HG02840 (cell line): ENCODE results near the gene IGSF8.
"Not testable (repeated sequence)": the region's sequence is repeated elsewhere in the genome, so short reads cannot be mapped to it uniquely, and the experiment has no call there.

Experiments used
- ATAC-seq: cut with Tn5 transposase; IDR thresholded peaks from one replicate; pipeline ENCODE4 v1.9.1; 2021; ENCODE audit warnings: mild to moderate bottlenecking, moderate library complexity, moderate number of reproducible peaks; ENCODE audit not compliant: unreplicated experiment, low FRiP score

The IGSF8 gene

DNA sequence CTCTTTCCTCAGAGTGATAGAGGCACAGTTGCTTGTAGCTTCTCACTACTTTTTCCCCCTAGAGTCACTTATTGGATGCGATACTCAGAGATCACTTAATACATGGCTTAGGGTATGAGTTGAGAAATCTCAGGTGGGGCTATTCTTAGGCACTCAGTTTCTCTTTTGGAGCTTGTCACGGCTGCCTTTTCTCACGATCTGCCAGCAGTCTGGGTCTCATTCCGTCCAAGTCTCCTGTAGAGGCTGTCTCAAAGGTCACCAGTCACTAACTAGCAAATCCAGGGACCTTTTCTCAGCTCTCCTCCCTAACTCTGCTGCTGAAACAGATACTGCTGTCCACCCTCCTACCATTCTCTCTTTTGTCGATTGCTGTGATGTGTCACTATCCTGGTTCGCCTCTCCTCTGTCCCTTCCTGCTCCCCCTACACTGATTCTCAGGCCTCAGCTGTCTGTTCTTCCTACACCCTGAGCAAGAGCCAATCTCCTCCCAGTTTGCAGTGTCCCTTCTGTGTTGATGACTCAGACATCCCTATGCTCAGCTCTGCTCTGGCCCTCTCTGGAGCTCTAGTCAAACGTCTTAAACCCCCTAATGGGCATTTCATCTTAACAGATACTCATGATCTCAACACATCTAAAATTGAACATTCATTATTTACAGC, 29.6 kb upstream of the IGSF8 start:
- no peak for ATAC-seq

DNA sequence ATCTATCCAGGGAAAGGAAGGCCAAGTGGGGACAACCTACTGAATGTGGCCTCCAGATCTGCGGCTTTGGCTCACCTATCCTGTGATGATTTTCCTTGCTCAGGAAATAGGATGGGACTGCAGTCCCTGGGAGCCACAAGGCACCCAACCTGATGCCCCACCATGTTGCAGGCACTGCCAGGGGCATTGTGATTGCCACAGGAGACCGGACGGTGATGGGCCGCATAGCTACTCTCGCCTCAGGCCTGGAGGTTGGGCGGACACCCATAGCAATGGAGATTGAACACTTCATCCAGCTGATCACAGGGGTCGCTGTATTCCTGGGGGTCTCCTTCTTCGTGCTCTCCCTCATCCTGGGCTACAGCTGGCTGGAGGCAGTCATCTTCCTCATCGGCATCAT, 29.0 kb upstream of the IGSF8 start:
- ATAC-seq = no peak

DNA sequence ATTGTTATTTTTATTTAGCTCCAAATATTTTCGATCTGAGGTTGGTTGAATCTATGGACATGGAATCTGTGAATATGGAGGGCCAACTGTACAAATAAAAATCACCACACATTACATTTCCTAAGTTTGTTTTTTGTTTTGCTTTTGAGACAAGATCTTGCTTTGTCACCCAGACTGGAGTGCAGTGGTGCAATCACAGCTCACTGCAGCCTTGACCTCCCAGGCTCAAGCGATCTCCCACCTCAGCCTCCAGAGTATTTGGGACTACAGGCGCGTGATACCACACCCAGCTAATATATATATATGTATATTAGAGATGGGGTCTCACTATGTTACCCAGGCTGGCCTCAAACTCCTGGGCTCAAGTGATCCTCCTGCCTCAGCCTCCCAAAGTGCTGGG, 27.9 kb upstream of the IGSF8 start:
- not testable (repeated sequence) for ATAC-seq

DNA sequence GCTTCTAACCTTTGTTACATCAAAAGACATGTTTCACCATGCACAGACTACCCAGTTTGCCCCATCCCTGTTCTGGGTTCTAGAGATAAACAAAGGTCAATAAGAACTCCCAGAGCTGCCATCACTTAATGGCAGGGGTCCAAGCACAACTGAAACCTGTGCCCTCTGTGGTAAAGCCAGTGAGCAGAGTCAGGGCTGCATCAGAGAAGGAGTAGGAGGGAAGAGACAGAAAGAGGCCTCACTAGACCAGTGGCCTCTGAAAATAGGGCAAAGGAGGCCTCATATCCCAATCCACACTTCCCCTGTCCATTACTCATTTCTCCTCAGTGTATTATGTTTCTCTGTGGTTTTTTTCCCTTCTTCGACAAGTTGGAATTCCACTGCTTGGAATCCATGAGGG, 27.3 kb upstream of the IGSF8 start:
- no peak for ATAC-seq

DNA sequence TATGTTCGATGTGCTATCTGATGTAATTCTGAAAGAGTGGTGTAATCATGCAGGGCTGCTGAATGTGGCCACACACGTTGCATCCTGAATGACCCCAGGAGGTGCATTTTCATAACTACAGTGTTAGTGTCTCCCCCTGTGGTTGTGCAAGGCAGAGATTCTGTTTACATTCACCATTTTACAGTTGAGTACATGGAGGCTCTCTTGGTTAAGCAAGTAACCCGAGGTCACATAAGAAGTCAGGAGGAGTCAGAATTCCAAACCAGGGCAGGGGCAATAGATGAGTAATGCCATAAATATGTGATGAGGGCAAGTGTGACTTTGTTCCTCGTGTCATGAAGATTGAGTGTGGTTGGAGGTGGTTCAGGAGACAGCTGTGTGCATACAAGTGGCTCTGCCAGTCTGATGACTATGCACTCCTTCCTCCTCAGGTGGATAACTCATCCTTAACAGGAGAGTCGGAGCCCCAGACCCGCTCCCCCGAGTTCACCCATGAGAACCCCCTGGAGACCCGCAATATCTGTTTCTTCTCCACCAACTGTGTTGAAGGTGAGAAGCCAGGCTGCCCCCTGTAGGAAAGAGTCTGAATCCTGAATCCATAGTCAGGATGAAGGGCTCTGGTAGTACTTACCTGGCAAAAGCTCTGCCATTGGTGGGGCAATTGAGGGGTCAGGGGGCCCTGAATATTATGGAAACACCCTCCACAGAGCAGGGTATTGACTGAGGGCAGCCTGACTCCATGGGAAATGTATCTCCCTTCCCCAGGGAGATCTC, 26.5 kb upstream of the IGSF8 start:
- no peak for ATAC-seq

DNA sequence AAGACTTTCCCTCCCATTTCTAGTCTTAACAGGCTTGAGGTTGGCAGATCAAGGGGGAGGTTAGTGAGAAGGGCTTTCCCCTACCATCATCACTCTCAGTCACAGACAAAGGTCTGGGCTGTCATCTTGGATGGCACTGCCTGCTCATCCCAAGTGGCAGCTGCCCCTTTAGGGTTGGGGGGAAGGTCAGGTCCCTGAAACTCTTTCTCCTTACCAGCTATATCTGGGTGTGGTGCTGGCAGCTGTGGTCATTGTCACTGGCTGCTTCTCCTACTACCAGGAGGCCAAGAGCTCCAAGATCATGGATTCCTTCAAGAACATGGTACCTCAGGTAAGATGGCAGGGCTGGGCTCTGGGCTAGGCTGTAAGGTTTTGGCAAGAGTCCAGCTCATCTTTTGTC, 25.3 kb upstream of the IGSF8 start:
- no peak for ATAC-seq

DNA sequence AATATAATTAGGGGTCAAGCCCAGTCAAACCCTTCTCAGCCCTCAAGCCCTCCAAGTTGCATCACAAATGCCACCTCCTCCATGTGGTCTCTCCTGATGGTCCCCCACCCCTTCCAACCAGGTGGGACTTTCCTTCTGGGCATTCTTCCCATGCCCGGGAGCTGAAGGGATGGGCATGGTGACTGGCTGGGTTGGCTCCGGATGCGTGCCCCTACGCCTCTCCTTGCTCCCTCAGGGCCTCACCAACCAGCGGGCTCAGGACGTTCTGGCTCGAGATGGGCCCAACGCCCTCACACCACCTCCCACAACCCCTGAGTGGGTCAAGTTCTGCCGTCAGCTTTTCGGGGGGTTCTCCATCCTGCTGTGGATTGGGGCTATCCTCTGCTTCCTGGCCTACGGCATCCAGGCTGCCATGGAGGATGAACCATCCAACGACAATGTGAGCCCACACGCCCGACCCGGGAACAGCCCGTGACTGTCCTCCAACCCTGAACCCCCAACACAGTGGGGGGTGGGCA, 24.6 kb upstream of the IGSF8 start:
- ATAC-seq = no peak

DNA sequence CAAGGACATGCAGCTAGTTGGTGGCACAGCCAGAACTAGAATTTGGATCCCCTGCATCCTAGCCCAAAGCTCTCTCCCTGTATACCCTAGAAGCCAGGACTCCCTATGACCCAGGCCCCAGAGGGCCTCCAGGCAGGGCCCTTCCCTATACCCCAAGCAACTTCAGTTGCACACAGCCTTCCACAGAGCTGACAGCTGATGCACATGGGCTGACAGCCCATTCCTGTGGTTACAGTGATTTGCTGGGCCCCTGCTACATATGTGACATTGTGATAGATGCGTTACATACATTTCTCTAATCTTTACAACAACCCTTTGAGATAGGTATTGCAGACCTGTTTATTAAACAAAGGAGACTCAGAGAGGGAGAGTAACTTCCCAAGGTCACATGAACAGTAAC, 23.0 kb upstream of the IGSF8 start:
- no peak for ATAC-seq

DNA sequence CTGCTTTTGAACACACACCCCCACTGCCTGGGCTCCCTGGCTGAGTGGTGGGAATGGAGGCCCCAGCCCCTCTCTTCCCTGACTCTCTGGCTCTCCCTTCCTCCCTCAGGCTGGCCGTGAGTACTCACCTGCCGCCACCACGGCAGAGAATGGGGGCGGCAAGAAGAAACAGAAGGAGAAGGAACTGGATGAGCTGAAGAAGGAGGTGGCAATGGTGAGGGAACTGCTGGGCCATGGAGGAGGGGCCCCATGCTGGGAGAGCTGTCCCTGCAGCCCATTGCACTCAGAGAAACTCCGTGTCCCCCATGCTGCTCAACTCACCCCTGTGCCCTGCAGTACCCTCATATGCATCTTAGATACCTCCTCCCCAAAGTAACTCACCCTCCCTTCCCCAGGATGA, 22.4 kb upstream of the IGSF8 start:
- ATAC-seq = no peak

DNA sequence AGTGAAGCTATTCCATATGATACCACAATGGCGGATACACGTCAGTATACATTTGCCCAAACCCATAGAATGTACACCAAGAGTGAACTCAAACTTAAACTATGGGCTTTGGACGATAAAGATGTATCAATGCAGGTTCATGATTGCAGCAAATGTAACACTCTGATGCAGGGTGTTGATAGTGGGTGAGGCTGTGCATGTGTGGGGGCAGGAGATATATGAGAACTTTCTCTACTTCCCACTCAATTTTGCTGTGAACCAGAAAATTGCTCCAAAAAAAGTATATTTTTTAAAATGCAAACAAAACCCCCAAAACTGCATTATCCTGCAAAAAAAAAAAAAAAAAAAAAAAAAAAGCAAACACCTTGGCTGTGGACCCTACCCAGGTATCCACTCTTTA, 20.5 kb upstream of the IGSF8 start:
- no peak for ATAC-seq

DNA sequence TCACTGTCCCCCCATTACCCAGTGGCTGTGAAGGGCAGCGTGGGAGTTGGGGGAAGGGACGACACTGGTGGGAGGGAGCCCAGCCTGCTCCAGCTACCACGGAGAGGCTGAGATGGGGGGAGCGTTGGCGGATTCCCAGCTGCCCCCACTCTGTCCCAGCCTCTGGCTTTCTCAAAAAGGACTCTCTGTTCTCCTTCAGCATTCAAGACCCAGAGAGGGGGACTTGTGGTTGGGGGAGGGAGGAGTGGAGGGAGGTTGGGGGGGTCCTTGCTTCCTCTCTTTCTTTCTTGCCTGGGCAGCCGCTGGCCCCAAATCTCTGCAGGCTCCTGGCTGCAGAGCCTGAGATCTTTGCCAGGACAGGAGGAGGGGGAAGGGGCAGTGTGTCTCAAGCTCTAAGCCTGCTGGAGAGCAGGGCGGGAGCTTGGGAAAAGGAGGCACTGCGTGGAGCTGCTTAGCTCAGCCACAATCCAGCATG, 19.3 kb upstream of the IGSF8 start:
- no peak for ATAC-seq

DNA sequence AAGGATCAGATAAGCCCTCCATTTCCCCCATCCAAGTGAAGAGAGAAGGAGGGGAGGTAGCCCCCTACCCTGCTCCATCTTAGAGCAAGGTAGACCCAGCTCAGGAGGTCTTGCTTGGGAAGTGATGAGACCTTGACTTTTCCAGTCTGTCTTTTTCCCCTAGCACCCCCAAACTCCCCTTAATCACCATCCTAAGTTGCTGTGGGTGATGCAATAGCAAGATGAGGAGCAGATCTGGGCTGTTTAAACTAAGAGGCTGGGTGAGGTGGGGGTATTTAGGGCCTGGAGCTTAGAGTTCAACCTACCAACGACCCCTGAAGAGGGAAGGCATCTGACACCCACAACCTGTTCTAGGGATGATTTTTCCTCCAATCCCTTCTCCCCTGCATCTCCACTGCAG, 18.9 kb upstream of the IGSF8 start:
- ATAC-seq = no peak

DNA sequence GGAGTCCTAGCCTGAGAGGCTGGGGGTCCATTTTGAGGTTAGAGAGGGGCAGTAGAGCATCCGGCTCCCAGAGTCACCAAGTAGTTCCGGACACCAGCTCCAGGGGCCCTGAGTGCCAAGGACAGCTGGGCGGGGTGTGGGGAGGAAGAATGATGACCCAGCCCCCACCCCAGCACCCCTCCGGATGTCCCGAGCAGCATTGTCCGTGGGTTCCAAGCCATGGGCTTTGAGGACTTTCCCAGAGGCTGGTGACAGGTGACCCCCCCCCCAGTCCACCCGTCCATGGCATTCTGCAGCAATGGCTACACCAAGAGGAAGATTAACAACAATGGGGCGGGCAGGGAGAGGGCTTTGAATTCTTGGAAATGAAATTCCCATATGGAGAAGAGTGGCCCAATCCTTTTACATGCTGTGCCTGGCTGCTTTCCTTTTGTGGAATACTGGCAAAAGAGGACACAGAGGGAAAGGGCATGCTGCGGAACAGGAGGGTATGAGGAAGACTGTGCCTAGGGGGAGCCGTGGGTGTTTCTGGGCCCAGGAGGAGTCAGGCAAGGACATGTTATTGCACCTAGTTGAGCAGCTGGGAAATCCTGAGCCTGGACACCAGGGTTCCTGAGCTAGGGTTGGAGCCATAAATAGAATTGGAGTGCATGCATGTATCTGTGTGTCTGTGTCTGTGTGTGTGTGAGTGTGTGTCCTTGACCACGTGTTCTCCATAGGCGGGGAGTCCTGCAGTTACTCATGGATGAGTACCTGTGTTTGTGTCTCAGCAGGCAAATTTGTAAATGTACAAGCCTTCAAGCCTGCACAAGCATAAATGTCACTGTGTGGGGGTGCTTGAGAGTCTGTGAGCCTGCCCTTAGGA, 18.1 kb upstream of the IGSF8 start:
- ATAC-seq = no peak

DNA sequence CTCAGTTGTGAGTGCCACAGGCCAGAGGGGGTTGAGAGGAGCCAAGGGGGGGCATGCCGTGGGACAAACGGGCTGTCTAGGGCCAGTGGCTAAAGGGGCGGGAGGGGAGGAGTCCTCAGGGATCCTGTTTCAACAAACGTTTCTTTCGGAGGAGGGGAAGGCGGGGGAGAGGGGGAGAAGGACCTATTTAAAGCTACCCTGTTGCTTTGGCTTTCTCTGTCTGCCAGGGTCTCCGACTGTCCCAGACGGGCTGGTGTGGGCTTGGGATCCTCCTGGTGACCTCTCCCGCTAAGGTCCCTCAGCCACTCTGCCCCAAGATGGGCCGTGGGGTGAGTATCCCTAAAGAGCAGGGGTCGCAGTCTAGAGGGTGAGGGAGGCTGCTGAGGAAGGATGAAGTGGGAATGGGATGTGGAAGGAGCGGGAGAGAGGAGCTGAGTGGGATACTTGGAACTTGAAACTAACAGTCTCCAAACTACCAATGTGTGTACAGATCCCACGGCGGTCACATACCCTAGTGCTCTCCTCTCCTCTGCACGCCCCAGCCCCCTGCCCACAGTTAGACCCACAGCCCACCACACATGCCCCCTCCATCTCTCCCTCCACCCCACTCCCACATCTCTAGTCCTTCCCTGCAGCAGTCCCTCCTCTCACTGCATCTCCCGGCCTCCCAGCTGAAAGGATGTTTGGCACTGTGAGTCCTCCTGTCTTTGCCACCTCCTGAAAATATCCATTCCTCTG, 17.3 kb upstream of the IGSF8 start, which contains the start of gene ATP1A2:
TSS of gene ATP1A2 (plus strand) at position 215 of the 738 bp plus-strand sequence. CDS start at position 318, 103 bp downstream.
- no peak for ATAC-seq

DNA sequence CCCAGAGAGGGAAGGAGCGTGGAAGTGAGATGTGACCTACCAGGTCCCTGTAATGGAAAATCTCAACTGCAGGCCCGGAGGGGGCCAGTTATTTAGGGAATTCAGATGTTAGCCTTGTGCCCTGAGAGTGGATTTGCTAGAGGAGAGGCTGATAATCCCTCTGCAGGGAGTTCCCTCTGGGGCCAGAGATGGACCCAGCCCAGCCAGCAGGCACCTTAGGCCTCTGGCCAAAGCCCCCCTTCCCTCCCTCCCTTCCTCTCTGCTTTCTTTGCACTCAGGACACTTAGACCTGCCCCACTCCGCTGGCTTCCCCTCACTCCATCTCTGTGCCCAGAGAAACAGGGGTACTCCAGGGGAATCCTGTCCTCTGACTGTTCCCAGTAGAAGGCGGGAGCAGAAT, 15.7 kb upstream of the IGSF8 start:
- ATAC-seq = no peak

DNA sequence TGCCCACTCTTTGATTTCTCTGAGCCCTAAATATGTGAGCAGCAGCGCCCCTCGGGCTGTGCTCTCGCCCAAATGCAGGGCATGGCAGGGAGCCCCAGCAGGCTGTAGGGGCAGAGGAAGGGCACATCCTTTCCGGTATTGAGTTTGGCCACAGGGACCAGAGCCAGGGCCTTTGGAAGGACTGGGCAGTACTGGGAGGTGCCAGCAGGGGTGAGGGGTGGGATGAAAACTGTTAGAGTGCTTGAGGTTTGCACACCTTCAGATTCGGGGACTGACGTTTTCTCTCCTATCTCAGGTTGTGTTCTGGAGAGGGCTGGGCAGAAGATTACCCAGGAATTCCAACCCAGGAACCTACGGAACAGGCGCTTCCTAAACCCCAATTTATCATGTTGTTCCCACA, 15.0 kb upstream of the IGSF8 start:
- ATAC-seq = no peak

DNA sequence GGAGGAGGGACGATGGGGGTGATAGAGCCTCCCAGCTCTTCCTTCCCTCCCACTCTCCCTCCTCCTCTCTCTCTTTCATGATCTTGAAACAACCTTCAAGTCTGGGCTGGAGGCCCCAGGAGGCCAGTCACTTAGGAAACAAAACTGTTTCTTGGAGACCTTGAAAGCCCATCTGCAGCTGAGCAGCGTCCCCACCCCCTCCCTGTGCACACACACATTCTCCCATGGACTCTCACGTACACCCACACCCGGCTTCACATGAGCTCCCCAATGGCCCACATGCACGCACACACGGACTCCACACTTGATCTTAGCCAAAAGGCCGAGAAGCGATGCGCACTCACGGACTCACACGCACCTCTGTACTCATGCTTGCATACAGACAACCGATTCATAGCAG, 13.9 kb upstream of the IGSF8 start:
- ATAC-seq = no peak

DNA sequence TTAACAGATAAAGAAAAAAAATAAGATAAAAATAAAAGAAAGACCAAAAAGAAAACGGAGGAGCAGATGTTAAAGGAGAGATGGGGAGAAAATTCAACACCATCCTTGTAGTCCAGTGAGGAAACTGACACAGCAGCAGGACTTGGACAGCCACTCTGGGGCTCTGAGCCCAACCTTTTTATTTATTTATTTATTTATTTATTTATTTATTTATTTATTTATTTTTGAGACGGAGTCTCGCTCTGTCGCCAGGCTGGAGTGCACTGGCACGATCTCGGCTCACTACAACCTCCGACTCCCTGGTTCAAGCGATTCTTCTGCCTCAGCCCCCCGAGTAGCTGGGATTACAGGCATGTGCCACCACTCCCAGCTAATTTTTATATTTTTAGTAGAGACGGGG, 13.0 kb upstream of the IGSF8 start:
- ATAC-seq = not testable (repeated sequence)

DNA sequence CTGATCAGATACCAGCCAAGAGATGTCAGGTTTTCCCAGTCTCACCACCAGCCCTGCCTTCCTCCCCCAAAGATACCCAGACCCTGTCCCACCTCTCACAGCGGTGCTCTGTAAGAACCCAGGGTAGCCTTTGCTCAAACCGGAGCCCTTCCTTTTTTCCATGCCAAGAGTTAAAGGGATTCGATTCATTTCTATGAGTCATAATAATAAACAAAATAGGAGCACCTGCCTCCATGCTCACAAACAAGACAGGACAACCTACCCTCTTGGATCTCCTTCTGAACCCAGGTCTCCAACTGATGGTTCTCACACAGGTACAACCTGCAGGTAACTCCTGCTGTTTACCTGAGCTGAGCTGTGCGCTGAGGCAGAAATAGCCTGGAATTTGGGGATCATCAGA, 11.3 kb upstream of the IGSF8 start:
- no peak for ATAC-seq
